SH-SY5Y (cell line): Measurements from ENCODE around the gene MOV10L1.

Source experiments
- GATA2 ChIP-seq: IDR thresholded peaks from 2 replicates; pipeline ENCODE4 v1.6.1; 2011; ENCODE audit warnings: mild to moderate bottlenecking, low read depth, low read length
- GATA3 ChIP-seq: IDR thresholded peaks from 2 replicates; pipeline ENCODE4 v1.6.1; 2011; ENCODE audit warnings: low read depth, mild to moderate bottlenecking, low read length, moderate library complexity

DNA sequence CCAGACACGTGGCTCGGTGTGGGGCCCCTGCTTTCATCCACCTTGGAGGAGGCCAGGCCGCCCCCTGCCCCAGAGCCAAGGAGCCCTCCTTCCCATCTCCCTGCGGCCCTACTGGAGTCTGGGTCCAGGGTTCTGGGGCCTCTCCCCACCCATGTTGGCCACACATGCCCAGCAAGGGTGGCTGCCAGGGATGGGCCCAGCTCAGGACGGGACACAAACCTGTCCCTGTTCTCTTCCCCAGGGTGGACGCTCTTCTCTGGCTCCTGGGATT, 85.3 kb downstream of the MOV10L1 start:
- no peak for TF ChIP-seq GATA2
- TF ChIP-seq GATA3 = no peak
